Muscle of arm (tissue), 12 donors: ENCODE results near the gene AMBRA1. TPM values are rescaled to one million over a fixed set of nuclear protein-coding genes. Genes with fewer than 3 reads are reported as not detected.

ENCODE experiments used
- DNase-seq: peaks from one replicate; pipeline ENCODE4 v3.0.0-alpha.2; 2013
- polyA plus RNA-seq, 12 donors: library from polyadenylated mRNA; unstranded; fragments of 120-200 nt; gene quantifications; one replicate each; pipeline ENCODE4 v1.2.1, GENCODE V29; 2013; ENCODE audit not compliant: insufficient read length in 12 of 12

Gene AMBRA1
- polyA plus RNA-seq, 12 donors: 10.8 to 20.0 (median 11.9) TPM; not detected in 1

DNA sequence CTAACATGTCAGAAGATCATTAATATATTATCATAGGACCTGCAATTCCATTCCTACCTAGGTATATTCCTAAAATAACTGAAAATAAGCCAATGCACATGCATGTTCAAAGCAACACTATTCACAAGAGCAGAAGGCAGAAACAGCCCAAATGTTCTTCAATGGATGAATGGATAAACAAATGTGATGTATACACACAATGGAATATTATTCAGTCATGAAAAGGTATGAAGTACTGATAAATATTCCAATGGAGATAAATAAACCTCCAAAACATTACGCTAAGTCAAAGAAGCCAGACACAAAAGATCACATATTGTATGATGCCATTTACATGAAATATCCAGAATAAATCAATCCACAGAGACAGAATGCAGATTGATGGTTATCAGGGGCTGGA lies 16.8 kb downstream of the AMBRA1 start:
- DNase-seq: no peak

- DNase-seq: no peak
These were observed 19.2 kb downstream of the AMBRA1 start for GRCh38 chr11:46574656-46575055.

- no peak for DNase-seq
These were observed 22.9 kb downstream of the AMBRA1 start for GRCh38 chr11:46570790-46571398.

DNA sequence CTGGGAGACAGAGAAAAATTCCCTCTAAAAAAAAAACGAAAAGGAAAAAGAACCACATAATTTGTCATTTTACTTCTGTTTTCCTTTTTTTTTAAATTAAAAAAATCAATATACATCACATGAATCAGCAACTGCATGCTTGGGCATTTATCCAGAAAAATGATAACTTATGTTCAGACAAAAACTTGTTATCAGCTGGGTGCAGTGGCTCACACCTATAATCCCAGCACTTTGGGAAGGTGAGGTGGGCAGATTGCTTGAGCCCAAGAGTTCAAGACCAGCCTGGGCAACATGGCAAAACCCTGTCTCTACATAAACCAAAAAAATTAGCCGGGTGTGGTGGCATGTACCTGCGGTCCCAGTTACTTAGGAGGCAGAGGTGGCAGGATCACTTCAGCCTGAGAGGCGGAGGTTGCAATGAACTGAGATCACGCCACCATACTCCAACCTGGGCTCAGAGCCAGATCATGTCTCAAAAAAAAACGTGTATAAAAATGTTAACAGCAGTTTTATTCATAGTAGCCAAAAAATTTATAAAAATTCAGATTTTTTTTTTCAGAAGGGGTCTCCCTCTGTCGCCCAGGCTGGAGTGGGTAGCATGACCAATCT lies 28.5 kb downstream of the AMBRA1 start:
- no peak for DNase-seq

- no peak for DNase-seq
These were observed 29.4 kb downstream of the AMBRA1 start for GRCh38 chr11:46564459-46564858.

DNA sequence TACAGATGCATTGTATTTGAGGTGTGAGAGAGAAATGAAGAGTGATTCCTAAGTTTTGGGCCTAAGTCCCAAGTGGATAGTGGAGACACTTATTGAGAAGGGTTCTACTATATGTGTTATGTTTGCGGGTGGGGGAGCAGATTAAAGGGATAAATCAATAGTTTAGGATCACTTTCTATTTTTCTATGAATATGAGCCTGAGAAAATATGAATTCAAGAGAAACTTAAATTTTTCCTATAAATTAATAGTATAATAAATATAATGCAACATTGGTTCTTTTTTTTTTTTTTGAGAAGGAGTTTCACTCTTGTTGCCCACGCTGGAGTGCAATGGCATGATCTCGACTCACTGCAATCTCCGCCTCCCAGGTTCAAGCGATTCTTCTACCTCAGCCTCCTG lies 31.3 kb downstream of the AMBRA1 start:
- no peak for DNase-seq

DNA sequence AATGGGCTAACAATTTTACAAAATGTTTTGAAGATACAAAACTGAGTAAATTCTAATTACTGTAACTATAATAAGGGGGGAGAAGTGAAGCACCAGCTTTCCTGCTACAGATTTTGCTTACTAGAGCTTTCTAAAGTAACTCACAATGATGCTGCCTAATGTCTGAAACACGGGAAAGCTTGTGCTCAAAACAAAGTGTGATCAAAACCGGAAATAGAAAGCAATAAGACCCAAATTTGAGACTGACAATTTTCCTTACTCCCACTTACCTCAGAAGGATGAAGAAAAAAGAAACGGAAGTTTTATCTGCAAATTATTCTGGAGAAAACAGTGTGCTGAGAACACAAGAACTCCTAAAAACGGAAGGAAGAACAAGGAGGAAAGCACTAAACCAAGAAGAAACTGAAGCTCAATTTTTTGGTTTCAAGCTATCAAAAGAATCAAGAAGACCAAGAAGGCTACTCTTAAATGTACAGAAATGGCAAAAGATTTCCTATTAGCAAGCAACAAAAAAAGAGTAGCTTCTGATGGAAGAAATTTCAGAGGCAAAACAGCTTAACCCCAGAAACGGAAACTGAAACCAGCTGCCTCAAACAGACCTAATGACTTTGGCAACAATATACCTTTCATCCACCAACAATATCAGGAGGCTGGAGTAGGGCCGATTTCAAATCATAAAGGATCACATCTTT lies 33.4 kb downstream of the AMBRA1 start:
- peak; percentile 21 for DNase-seq

- DNase-seq: no peak
These were observed 34.0 kb downstream of the AMBRA1 start for GRCh38 chr11:46559815-46560214.

DNA sequence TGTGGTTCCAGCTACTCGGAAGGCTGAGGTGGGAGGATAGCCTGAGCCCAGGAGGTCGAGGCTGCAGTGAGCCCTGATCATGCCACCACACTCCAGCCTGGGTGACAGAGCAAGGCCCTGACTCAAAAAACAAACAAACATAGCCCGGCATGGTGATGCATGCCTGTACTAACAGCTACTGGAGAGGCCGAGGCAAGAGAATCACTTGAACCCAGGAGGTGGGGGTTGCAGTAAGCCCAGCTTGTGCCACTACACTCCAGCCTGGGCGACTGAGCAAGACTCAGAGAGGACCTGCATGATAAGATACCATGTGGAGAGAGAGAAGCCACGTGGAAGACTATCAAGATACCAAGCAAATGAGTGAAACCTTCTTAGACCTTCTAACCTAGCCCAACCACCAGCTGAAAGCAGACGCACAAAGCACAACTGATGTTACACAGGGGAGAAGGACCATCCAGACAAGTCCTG lies 36.1 kb downstream of the AMBRA1 start:
- no peak for DNase-seq

GRCh38 chr11:46555267-46556054 lies 38.4 kb downstream of the AMBRA1 start:
- DNase-seq: no peak

GRCh38 chr11:46554213-46555147 lies 39.3 kb downstream of the AMBRA1 start:
- no peak for DNase-seq

DNA sequence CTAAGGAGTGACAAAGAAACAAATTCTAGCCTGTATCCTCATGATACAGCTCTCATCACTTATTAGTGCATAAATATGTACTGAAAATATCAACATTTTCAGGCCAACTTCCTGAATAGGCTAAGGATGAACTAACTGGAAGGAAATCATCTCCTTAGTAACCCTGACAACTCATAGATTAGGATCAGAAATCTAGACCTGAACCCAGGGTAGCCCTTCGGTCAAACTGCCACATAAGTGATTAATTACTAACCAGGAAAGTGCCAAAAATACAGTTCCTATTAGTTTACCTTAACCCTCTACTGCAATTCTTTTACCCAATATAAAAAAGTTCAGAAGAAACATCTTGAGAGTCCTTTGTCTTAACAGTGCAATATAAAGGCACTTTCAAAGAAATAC lies 40.0 kb downstream of the AMBRA1 start:
- DNase-seq: no peak

GRCh38 chr11:46551261-46551660 lies 42.6 kb downstream of the AMBRA1 start:
- no peak for DNase-seq

- DNase-seq: no peak
These were observed 46.2 kb downstream of the AMBRA1 start for GRCh38 chr11:46547579-46547978.

DNA sequence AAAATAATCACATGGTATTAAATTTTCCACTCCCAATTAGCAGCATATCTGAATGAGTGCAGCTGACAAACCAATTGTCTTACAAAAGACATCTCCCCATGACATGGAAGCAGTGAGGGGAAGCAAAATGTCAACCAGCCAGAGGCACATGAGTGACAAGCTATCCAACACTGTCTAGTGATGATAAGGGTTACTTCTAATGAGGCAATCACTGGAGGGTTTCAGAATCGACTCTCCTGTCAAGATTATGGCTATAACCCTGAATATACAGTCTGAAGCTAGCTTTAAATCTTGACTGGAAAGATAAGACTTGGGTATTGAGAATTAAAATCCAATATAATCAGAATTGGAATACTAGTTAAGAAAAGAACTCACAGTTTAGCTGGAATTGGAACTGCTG lies 50.3 kb downstream of the AMBRA1 start:
- no peak for DNase-seq

- DNase-seq: no peak
These were observed 52.0 kb downstream of the AMBRA1 start for GRCh38 chr11:46541593-46542371.

- no peak for DNase-seq
These were observed 53.0 kb downstream of the AMBRA1 start for GRCh38 chr11:46540807-46541206.

- peak; percentile 73 for DNase-seq
These were observed 56.1 kb downstream of the AMBRA1 start for GRCh38 chr11:46537537-46538295.

GRCh38 chr11:46537121-46537520 lies 56.7 kb downstream of the AMBRA1 start:
- no peak for DNase-seq

DNA sequence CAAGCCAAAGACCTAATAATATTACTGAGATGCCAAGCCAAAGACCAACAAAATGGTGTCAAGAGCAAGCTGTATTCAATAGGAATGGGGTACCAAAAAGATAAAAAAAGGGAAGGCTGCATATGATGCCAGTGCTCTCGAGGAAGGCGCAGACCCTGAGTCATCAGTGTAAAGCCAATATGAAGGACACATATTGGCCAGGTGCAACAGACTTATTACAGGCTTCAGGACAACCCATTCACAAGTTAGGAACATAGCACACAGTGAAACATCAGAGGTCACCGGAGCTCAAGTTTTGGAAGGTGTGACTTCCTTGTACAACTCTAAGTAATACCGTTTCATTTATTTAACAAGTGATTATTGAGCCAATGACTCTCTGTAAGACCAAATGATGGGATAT lies 58.1 kb downstream of the AMBRA1 start:
- DNase-seq: no peak
